GM19324 (cell line): Measurements from ENCODE around the gene POLA1.

Source experiments
- ATAC-seq: cut with Tn5 transposase; IDR thresholded peaks from one replicate; pipeline ENCODE4 v1.9.1; 2021; ENCODE audit warnings: mild to moderate bottlenecking, moderate library complexity; ENCODE audit not compliant: unreplicated experiment, low FRiP score

POLA1 gene

GRCh38 chrX:24965372-24965771 is 271.7 kb downstream of the POLA1 start:
- no peak for ATAC-seq

- no peak for ATAC-seq
Observed at GRCh38 chrX:24969812-24970211, 276.1 kb downstream of the POLA1 start.

- no peak for ATAC-seq
Observed at GRCh38 chrX:24979081-24979480, 285.4 kb downstream of the POLA1 start.

- no peak for ATAC-seq
Observed at GRCh38 chrX:24981030-24981429, 287.3 kb downstream of the POLA1 start.

- ATAC-seq, result no peak
Observed at GRCh38 chrX:24982306-24982965, 288.7 kb downstream of the POLA1 start.

- ATAC-seq, result no peak
Observed at GRCh38 chrX:24983931-24984330, 290.2 kb downstream of the POLA1 start.

- ATAC-seq, result no peak
Observed at GRCh38 chrX:24985120-24985519, 291.4 kb downstream of the POLA1 start.

- ATAC-seq, result no peak
Observed at GRCh38 chrX:24987731-24988130, 294.0 kb downstream of the POLA1 start.

- ATAC-seq, result no peak
Observed at GRCh38 chrX:24988314-24988713, 294.6 kb downstream of the POLA1 start.

- ATAC-seq, result no peak
Observed at GRCh38 chrX:24990535-24990934, 296.8 kb downstream of the POLA1 start.

- no peak for ATAC-seq
Observed at GRCh38 chrX:24993879-24994278, 300.2 kb downstream of the POLA1 start.

- ATAC-seq, result no peak
Observed at GRCh38 chrX:24996096-24996709, 302.5 kb downstream of the POLA1 start.

GRCh38 chrX:24999511-24999910 is 305.8 kb downstream of the POLA1 start:
- ATAC-seq, result no peak

- no peak for ATAC-seq
Observed at GRCh38 chrX:25001808-25002660, 308.3 kb downstream of the POLA1 start.

- no peak for ATAC-seq
Observed at GRCh38 chrX:25002661-25003020, 308.9 kb downstream of the POLA1 start.

GRCh38 chrX:25003066-25003849 is 309.5 kb downstream of the POLA1 start:
- no peak for ATAC-seq

GRCh38 chrX:25004040-25004439 is 310.3 kb downstream of the POLA1 start:
- ATAC-seq, result no peak

- ATAC-seq, result no peak
Observed at GRCh38 chrX:25004485-25005032, 310.8 kb downstream of the POLA1 start.

- no peak for ATAC-seq
Observed at GRCh38 chrX:25005034-25005381, 311.3 kb downstream of the POLA1 start.

- ATAC-seq, result no peak
Observed at GRCh38 chrX:25005382-25006185, 311.9 kb downstream of the POLA1 start.
